Breast epithelium (tissue), 4 donors: ENCODE measurements around the gene ACKR1. TPM values are rescaled to one million over a fixed set of nuclear protein-coding genes. Genes with fewer than 3 reads are reported as not detected.
A peak's percentile ranks its signal among the peaks of the same experiment; 100 is the strongest.

Source experiments
- DNase-seq, 2 donors: peaks; one replicate each; pipeline ENCODE4 v3.0.0-alpha.2; 2019; ENCODE audit warnings: low spot score in 2 of 2
- H3K27ac ChIP-seq, 2 donors: fragments of 200-600 bp; sonication (generic) in 1 of 2; one replicate each; pipeline ENCODE4 v1.5.1; 2016 to 2019; ENCODE audit warnings: mild to moderate bottlenecking in 1 of 2
- H3K27me3 ChIP-seq, 2 donors: fragments of 200-600 bp; sonication (generic) in 1 of 2; one replicate each; pipeline versions ENCODE4 v1.5.1 to v1.6.0; 2017 to 2019; ENCODE audit warnings: control low read depth in 1 of 2, mild to moderate bottlenecking in 1 of 2
- H3K36me3 ChIP-seq: fragments of 200-600 bp; one replicate; pipeline ENCODE4 v1.5.1; 2019
- H3K4me1 ChIP-seq, 2 donors: fragments of 200-600 bp; sonication (generic); one replicate each; pipeline ENCODE4 v1.5.1; 2016 to 2019; ENCODE audit warnings: control low read depth in 1 of 2
- H3K4me3 ChIP-seq, 3 donors: fragments of 200-600 bp; sonication (generic); 1 replicate in 2 of 3; 2 replicates in 1 of 3; pipeline ENCODE4 v1.5.1; 2016 to 2019; ENCODE audit warnings: mild to moderate bottlenecking in 3 of 3, moderate library complexity in 2 of 3
- H3K9me3 ChIP-seq, 2 donors: fragments of 200-600 bp; sonication (generic) in 1 of 2; one replicate each; pipeline ENCODE4 v1.5.1; 2016 to 2019; ENCODE audit warnings: control low read depth in 1 of 2
- CTCF ChIP-seq, 3 donors: fragments of 450-650 bp; IDR thresholded peaks; one replicate each; pipeline ENCODE4 v1.5.1; 2016 to 2017; ENCODE audit warnings: antibody characterized with exemption in 3 of 3, mild to moderate bottlenecking in 3 of 3, moderate library complexity in 3 of 3
- POLR2A ChIP-seq: fragments of 450-650 bp; IDR thresholded peaks from one replicate; pipeline ENCODE4 v1.6.1; 2016; ENCODE audit warnings: antibody characterized with exemption, mild to moderate bottlenecking, moderate library complexity
- POLR2AphosphoS5 ChIP-seq, 3 donors: sonication (generic); formaldehyde crosslinking; IDR thresholded peaks; one replicate each; pipeline ENCODE4 v1.6.1; 2017; ENCODE audit warnings: antibody characterized with exemption in 3 of 3
- intact Hi-C: fragments of 100-400 bp; cut with DNase I; formaldehyde crosslinking; loops from one replicate; pipeline ENCODE4 v1.15.1; 2023; ENCODE audit warnings: low total_unique reads
- total RNA-seq, 3 donors: library from RNA; depleted of rRNA; stranded (reverse); fragments of >200 nt; gene quantifications; one replicate each; pipeline ENCODE4 v1.1.0, GENCODE V29; 2016

The ACKR1 gene
- total RNA-seq, 3 donors from 2014 or later, result 32.3 to 83.2 (median 81.9) TPM

GRCh38 chr1:159229896-159230295 is 25.2 kb downstream of the ACKR1 start:
- Histone ChIP-seq H3K27ac (peak overlapping the region; percentile 59 to 87), H3K36me3 (no peaks in the 10 kb centered on the region), H3K4me3 (peak overlapping the region in 1 of 3 donors; percentile 15), H3K9me3 (no peaks in the 10 kb centered on the region), H3K27me3 (no peaks in the 10 kb centered on the region), H3K4me1 (peaks cover 0 to 7% of the 10 kb centered on the region in 2 donors)
- no peak for DNase-seq
- TF ChIP-seq POLR2A (no peak), CTCF (IDR thresholded peaks at IDR 0.05) (no peak), POLR2AphosphoS5 (IDR thresholded peaks at IDR 0.05) (no peak)
- intact Hi-C loops, result no loop called here

- DNase-seq, result no peak
- intact Hi-C loops, result no loop called here
These were observed 35.0 kb downstream of the ACKR1 start for GRCh38 chr1:159239551-159240220.

GRCh38 chr1:159247266-159247665 is 42.6 kb downstream of the ACKR1 start:
- Histone ChIP-seq H3K27me3 (no peaks in the 10 kb centered on the region), H3K36me3 (no peaks in the 10 kb centered on the region), H3K4me3 (no peak overlapping the region), H3K4me1 (no peaks in the 10 kb centered on the region), H3K9me3 (peaks cover 0 to 13% of the 10 kb centered on the region in 2 donors), H3K27ac (no peak overlapping the region)
- no peak for TF ChIP-seq POLR2AphosphoS5 (IDR thresholded peaks at IDR 0.05)
- TF ChIP-seq POLR2A, result no peak
- TF ChIP-seq CTCF (IDR thresholded peaks at IDR 0.05), result no peak
- DNase-seq, result no peak
- intact Hi-C loops, result no loop called here

More at GRCh38 chr1:159239551-159240220, 35.0 kb downstream of the ACKR1 start:
- Histone ChIP-seq H3K4me1 (no peaks in the 10 kb centered on the region), H3K4me3 (no peak overlapping the region), H3K9me3 (no peaks in the 10 kb centered on the region), H3K27me3 (no peaks in the 10 kb centered on the region), H3K36me3 (no peaks in the 10 kb centered on the region), H3K27ac (no peak overlapping the region)
- TF ChIP-seq POLR2AphosphoS5 (IDR thresholded peaks at IDR 0.05) (no peak), POLR2A (no peak), CTCF (IDR thresholded peaks at IDR 0.05) (no peak)

- TF ChIP-seq CTCF (IDR thresholded peaks at IDR 0.05), result no peak
- TF ChIP-seq POLR2AphosphoS5 (IDR thresholded peaks at IDR 0.05), result no peak
- TF ChIP-seq POLR2A, result no peak
- no peaks in the 10 kb centered on the region for H3K36me3 ChIP-seq
- peaks cover 0 to 13% of the 10 kb centered on the region in 2 donors for H3K9me3 ChIP-seq
- H3K4me3 ChIP-seq, result no peak overlapping the region
- no peaks in the 10 kb centered on the region for H3K4me1 ChIP-seq
- DNase-seq, result no peak
- no peak overlapping the region for H3K27ac ChIP-seq
- intact Hi-C loops, result no loop called here
- H3K27me3 ChIP-seq, result no peaks in the 10 kb centered on the region
These were observed 43.6 kb downstream of the ACKR1 start for GRCh38 chr1:159248311-159248710.

- TF ChIP-seq POLR2AphosphoS5 (IDR thresholded peaks at IDR 0.05) (no peak), CTCF (IDR thresholded peaks at IDR 0.05) (no peak), POLR2A (no peak)
- H3K9me3 ChIP-seq, result peaks cover 0 to 11% of the 10 kb centered on the region in 2 donors
- no peaks in the 10 kb centered on the region for H3K4me1 ChIP-seq
- DNase-seq, result no peak
- H3K27me3 ChIP-seq, result no peaks in the 10 kb centered on the region
- intact Hi-C loops, result no loop called here
- no peaks in the 10 kb centered on the region for H3K36me3 ChIP-seq
- H3K27ac ChIP-seq, result no peak overlapping the region
- H3K4me3 ChIP-seq, result no peak overlapping the region
These were observed 46.1 kb downstream of the ACKR1 start for GRCh38 chr1:159250638-159251216.
